Panc1 (cell line): ENCODE results near the gene PRRX2. TPM values are rescaled to one million over a fixed set of nuclear protein-coding genes. Genes with fewer than 3 reads are reported as not detected.

Experiments
- ATAC-seq: fragments of 200-7000 bp; cut with Tn5 transposase; 2 replicates; pipeline ENCODE4 v1.9.1; 2020; ENCODE audit warnings: mild to moderate bottlenecking, moderate library complexity
- BruUV-seq: library from RNA; stranded (reverse); fragments of 400-500 nt; replicated peaks from 2 replicates; lab custom pipeline; 2021; lab: Mats Ljungman, UMichigan
- CTCF ChIA-PET: fragments of 300-600 bp; sonication (Branson Sonifier 250); formaldehyde crosslinking; loops from one replicate; lab custom pipeline; 2022; ENCODE audit warnings: antibody characterized with exemption; lab: Charles Lee
- POLR2A ChIA-PET: fragments of 300-600 bp; sonication (Branson Sonifier 250); formaldehyde crosslinking; loops from one replicate; lab custom pipeline; 2022; ENCODE audit warnings: antibody characterized with exemption; lab: Charles Lee
- DNase-seq: peaks from one replicate; pipeline ENCODE4 v3.0.0-alpha.2; 2010; ENCODE audit warnings: low read depth, low spot score
- H3K27ac ChIP-seq: 2 replicates; pipeline ENCODE4 v1.5.1; 2011; ENCODE audit warnings: mild to moderate bottlenecking, low read length, inconsistent platforms
- H3K27me3 ChIP-seq: fragments of 200-500 bp; sonication (Bioruptor generic); 2 replicates; pipeline ENCODE4 v1.6.0; 2014; ENCODE audit warnings: low read length, inconsistent platforms; ENCODE audit not compliant: control insufficient read depth, insufficient read depth
- H3K36me3 ChIP-seq: fragments of 200-500 bp; sonication (Bioruptor generic); 2 replicates; pipeline ENCODE4 v1.5.1; 2014; ENCODE audit warnings: inconsistent platforms, mild to moderate bottlenecking, low read length, moderate library complexity; ENCODE audit not compliant: control insufficient read depth, insufficient read depth
- H3K4me1 ChIP-seq: 2 replicates; pipeline ENCODE4 v1.5.1; 2011; ENCODE audit warnings: inconsistent platforms, mild to moderate bottlenecking, low read length, moderate library complexity; ENCODE audit not compliant: control insufficient read depth, insufficient read depth
- H3K4me3 ChIP-seq, 2 experiments: 2 replicates each; pipeline ENCODE4 v1.5.1; 2011 to 2012; ENCODE audit warnings: low read depth in 2 of 2, low read length in 2 of 2, mild to moderate bottlenecking in 2 of 2, inconsistent platforms in 1 of 2, moderate library complexity in 1 of 2
- H3K9me3 ChIP-seq: fragments of 200-500 bp; sonication (Bioruptor generic); 2 replicates; pipeline ENCODE4 v1.5.1; 2014; ENCODE audit warnings: low read depth, mild to moderate bottlenecking, inconsistent platforms, low read length, moderate library complexity; ENCODE audit not compliant: control insufficient read depth, insufficient read depth
- CTCF ChIP-seq: fragments of 450-650 bp; IDR thresholded peaks from 2 replicates; pipeline ENCODE4 v1.5.1; 2017; ENCODE audit warnings: mild to moderate bottlenecking
- POLR2AphosphoS5 ChIP-seq: IDR thresholded peaks from 2 replicates; pipeline ENCODE4 v1.6.1; 2012; ENCODE audit warnings: mild to moderate bottlenecking, low read depth, low read length, moderate library complexity
- SIN3A ChIP-seq: IDR thresholded peaks from 2 replicates; pipeline ENCODE4 v1.6.1; 2012; ENCODE audit warnings: low read depth, mild to moderate bottlenecking, low read length, moderate library complexity, borderline replicate concordance; ENCODE audit not compliant: insufficient read depth
- TCF7L2 ChIP-seq: IDR thresholded peaks from 2 replicates; pipeline ENCODE4 v1.6.1; 2011; ENCODE audit warnings: mild to moderate bottlenecking, low read depth, low read length, inconsistent platforms
- in situ Hi-C: cut with HindIII; loops from 2 replicates; pipeline ENCODE4 v1.10.0; 2016; ENCODE audit warnings: low sequenced_read_pairs, low pct_unique_long_range_greater_than_20kb
- intact Hi-C: fragments of 100-400 bp; cut with micrococcal nuclease; formaldehyde crosslinking; loops from one replicate; pipeline ENCODE4 v1.10.0; 2022; ENCODE audit not compliant: unreplicated experiment
- total RNA-seq: library from RNA; stranded (reverse); gene quantifications from one replicate; pipeline ENCODE4 v1.2.1, GENCODE V29; 2021; ENCODE audit not compliant: unreplicated experiment
- TF ChIP-seq, protein P1 (sequence below), 2 experiments: IDR thresholded peaks; 2 replicates each; pipeline ENCODE4 v1.6.1; 2011 to 2012; ENCODE audit warnings: low read depth in 2 of 2, control low read depth in 1 of 2, low read length in 1 of 2, mild to moderate bottlenecking in 1 of 2, moderate library complexity in 1 of 2; ENCODE audit not compliant: insufficient read depth in 1 of 2

The PRRX2 gene
- total RNA-seq, 1 experiment from 2014 or later = 6.3 TPM

DNA sequence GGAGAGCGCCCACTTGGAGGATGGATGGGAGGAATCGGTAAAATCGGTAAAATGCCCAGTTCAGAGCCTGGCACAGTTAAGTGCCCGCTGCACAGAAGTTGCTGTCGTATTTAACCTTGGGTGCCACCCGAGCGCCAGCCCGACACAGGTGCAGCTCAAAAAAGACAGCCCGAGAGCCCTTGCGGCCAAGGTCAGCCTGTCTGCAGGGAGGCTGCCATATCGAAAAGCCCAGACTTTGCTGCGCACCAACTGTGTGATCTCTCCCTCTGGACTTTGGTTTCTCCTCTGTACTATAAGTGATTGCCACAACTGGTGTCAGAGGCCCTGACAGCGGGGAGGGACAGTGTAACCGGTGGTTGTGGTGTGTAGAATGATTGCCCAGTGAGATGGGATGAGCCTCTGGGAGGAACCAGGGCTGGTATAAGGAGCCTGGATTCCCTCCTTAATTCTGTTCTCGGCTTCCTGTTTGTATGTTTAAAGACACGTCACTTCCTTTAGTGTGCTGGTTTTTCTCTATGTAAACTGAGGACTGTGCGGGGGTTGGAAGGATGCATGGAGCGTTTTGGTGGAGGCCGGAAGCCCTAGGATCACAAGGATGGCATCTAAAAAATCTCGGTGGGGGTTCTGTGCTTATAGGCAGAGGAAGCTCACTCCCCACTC, 38.7 kb upstream of the PRRX2 start:
- peaks cover 40% of the 10 kb centered on the region for H3K4me1 ChIP-seq
- ATAC-seq (no peak; the same call in 1 of the 2 replicates), DNase-seq (no peak)
- ChIA-PET CTCF (interaction anchor here (0.5 to 1.3 kb wide), 3 partner anchors 12 to 491 kb away, joined by 4 to 8 read pairs (median 6); no protein-coding TSS in a partner anchor), POLR2A (interaction anchor here (0.7 kb wide), 1 partner anchor 349 kb away, joined by 4 read pairs; no protein-coding TSS in a partner anchor)
- H3K27ac ChIP-seq = peak overlapping the region; percentile 88
- BruUV-seq = no TSS peak
- H3K9me3 ChIP-seq = no peaks in the 10 kb centered on the region
- intact Hi-C loops (no loop called here), in situ Hi-C loops (no loop called here)
- TF ChIP-seq CTCF (no peak), POLR2AphosphoS5 (no peak), SIN3A (no peak), TCF7L2 (no peak)
- TF ChIP-seq, protein P1, sequence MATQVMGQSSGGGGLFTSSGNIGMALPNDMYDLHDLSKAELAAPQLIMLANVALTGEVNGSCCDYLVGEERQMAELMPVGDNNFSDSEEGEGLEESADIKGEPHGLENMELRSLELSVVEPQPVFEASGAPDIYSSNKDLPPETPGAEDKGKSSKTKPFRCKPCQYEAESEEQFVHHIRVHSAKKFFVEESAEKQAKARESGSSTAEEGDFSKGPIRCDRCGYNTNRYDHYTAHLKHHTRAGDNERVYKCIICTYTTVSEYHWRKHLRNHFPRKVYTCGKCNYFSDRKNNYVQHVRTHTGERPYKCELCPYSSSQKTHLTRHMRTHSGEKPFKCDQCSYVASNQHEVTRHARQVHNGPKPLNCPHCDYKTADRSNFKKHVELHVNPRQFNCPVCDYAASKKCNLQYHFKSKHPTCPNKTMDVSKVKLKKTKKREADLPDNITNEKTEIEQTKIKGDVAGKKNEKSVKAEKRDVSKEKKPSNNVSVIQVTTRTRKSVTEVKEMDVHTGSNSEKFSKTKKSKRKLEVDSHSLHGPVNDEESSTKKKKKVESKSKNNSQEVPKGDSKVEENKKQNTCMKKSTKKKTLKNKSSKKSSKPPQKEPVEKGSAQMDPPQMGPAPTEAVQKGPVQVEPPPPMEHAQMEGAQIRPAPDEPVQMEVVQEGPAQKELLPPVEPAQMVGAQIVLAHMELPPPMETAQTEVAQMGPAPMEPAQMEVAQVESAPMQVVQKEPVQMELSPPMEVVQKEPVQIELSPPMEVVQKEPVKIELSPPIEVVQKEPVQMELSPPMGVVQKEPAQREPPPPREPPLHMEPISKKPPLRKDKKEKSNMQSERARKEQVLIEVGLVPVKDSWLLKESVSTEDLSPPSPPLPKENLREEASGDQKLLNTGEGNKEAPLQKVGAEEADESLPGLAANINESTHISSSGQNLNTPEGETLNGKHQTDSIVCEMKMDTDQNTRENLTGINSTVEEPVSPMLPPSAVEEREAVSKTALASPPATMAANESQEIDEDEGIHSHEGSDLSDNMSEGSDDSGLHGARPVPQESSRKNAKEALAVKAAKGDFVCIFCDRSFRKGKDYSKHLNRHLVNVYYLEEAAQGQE (IDR thresholded peaks at IDR 0.05; ENCODE audit: insufficient read depth in 1 of 2, low read depth in 2 of 2, low read length in 1 of 2) = no peak
- peaks cover 4% of the 10 kb centered on the region; the same call in 1 of the 2 replicates for H3K36me3 ChIP-seq
- no peaks in the 10 kb centered on the region for H3K27me3 ChIP-seq
- H3K4me3 ChIP-seq = peak overlapping the region; percentile 82 to 96

GRCh38 chr9:129627556-129628440, 37.6 kb upstream of the PRRX2 start:
- intact Hi-C loops = no loop called here
- POLR2A ChIA-PET = no interaction called here
- TF ChIP-seq SIN3A = no peak
- TF ChIP-seq TCF7L2 = no peak
- TF ChIP-seq, protein P1 (IDR thresholded peaks at IDR 0.05; ENCODE audit: insufficient read depth in 1 of 2, low read depth in 2 of 2, low read length in 1 of 2) = no peak
- no peak for TF ChIP-seq CTCF
- TF ChIP-seq POLR2AphosphoS5 = no peak
- Histone ChIP-seq H3K27me3 (no peaks in the 10 kb centered on the region), H3K4me3 (peak overlapping the region; percentile 82 to 96), H3K9me3 (no peaks in the 10 kb centered on the region), H3K27ac (peak overlapping the region; percentile 88; the same call in 1 of the 2 replicates), H3K36me3 (peaks cover 4% of the 10 kb centered on the region; the same call in 1 of the 2 replicates), H3K4me1 (peaks cover 40% of the 10 kb centered on the region)
- no peak for DNase-seq
- CTCF ChIA-PET = no interaction called here
- in situ Hi-C loops = no loop called here
- ATAC-seq = no peak
- no TSS peak for BruUV-seq
